GM08714 (cell line): Measurements from ENCODE around the gene MYRF.

Source experiments
- H3K4me3 ChIP-seq: fragments of 200-500 bp; sonication (Bioruptor generic); 2 replicates; pipeline ENCODE4 v1.5.1; 2014; ENCODE audit warnings: mild to moderate bottlenecking, low read length, inconsistent platforms
- ZNF274 ChIP-seq: IDR thresholded peaks from 2 replicates; pipeline ENCODE4 v1.6.1; 2012; ENCODE audit warnings: mild to moderate bottlenecking, low read depth, low read length

Gene MYRF

DNA sequence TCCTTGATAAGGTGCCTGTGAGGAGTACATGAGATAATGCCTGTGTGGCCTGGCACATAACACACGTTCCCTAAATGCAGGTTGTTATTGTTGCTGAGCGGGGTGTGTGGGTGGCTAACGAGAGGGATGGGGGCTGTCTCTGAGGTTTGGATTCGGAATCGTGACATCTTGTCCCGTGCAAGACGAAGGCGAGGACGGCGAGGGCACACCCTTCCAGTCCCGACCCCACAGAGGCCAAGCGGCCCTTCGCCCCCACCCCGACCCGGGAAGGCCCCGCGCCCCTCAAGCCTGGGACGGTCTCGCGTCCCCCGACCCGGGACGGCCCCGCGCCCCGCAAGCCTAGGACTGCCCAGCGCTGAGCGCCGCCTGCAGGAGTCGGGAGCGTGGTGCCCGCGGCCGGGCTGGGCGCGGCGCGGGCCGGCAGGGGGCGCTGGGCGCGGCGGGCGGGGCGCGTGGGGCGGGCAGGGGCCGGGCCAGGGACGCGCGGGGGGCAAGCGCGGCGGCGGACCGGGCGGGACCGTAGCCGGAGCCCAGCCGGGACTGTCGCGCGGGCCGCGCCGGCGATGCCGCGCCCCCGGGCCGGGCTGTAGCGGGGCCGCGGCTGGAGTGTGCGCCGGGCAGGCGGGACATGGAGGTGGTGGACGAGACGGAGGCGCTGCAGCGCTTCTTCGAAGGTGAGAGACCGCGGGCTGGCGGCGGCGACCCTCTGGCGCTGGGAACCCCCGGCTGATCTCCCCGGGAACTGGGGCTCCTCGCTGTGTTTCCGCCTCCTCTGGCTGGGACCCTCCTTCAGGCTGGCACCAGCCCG lies at the start of gene MYRF:
Gene MYRF (plus strand): TSS at position 520 of the 808 bp plus-strand sequence. CDS start 109 bp downstream, at position 629.
- TF ChIP-seq ZNF274 = no peak
- H3K4me3 ChIP-seq = no peak within 1 kb of the TSS

DNA sequence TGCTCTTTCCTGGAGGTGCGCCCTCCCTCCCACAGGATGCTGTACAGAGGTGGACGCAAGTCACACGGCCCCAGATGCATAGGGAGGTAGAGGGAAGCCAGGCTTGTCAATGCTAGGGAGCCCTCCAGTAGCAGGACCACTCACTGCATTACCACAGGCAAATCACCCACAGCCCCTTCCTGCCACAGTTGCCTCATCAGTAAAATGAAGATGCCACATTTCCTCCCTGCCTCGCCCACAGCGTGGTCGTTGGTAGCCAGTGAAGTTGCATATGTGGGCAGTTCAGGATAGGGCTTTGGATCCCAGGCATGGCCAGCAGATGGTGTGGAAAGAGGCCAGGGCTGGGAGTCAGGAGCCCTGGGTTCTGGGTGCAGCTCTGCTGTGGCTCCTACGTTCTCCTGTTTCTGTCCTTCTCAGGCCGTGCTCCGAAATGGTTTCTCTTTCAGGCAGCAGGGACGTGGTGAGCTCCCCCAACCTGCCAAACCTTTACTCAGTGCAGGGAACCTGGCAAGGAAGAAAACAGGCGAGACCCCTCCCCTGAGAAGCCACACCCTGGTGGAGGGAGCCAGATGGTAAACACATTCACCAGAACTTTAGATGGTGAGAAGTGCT lies 49.6 kb upstream of the MYRF start:
- no peak for TF ChIP-seq ZNF274
- no peak overlapping the region for H3K4me3 ChIP-seq

DNA sequence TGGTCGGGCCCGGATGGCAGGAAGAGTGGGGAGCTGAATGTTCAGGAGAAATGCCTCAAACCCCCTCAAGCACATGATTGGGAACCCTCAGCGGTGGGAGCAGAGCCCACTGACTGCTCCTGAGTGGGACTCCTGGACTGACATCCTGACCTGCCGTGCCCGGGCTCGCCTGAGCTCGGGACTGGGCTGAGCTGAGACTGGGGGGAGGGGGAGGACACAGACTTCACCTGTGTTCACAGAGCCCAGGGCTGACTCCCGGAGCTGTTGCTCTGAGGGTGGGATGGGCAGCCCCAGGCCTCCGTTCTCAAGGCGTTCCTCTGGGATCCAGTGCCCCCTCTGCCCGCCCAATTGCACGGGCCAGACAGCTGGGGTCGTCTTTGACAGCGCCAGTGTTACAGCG lies 47.6 kb upstream of the MYRF start:
- H3K4me3 ChIP-seq = no peak overlapping the region
- TF ChIP-seq ZNF274 = no peak

DNA sequence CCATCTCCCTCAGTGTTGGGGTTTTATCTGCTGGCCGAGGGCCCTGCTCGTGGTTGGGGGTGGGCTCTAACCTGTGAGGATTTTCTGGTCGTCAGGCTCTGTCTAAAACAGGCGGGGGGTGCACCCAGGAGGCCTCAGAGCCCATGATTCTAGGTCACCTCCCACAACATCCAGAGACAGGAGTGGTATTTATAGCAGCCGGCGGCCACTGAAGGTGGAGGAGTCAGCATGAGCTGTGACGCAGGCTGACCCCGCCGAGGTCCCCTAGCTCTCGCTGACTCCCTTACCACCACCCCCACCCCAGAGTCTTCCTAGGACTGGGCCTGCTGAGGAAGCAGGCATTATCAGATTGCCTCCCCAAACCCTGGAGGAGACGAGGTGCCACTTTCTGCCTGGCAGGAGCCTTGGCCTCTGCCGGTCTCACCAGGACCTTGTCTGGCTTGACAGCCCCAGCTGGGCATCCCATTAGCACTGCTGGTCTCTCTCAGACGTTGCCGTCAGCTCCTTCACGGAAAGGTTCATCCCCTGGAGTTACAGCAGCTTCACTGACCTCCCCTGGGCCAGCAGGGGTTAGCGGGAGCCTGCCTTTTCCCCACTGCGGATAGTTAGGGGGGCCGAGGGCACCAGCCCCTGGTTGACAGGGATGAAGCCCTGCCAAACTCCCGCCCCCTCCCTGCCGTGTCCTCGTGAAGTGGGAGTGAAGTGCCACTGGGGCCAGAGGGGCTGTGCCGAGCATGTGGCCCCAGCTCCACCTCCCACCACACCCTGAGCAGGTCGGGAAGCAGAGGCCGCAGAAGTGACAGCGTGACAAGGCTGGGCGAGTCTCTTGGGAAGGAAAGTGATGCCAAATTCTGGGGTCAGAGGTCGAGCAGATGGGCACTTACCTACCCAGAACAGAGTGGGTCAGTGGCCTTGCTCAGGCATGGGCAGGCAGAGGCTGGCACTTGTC lies 45.7 kb upstream of the MYRF start:
- TF ChIP-seq ZNF274 = no peak
- no peak overlapping the region for H3K4me3 ChIP-seq

DNA sequence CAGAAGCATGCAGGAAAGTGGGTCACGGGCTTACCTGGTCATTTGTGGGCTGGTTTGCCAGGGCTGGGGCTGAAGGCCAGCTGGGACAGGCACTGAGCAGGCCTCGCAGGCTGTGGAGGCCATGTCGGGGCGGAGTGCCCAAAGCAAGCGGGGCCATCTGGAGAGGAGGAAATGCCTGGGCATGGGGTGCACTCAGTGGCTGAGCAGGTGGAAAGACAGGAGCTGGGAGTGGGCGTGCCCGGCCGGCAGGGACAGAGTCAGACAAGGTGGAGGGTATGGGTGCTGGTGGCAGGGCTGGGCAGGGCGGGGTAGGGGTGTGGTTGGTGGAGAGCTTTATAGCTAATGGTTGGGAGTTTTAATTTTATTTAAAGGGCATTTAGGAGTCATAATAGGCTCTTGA lies 44.9 kb upstream of the MYRF start:
- no peak for TF ChIP-seq ZNF274

DNA sequence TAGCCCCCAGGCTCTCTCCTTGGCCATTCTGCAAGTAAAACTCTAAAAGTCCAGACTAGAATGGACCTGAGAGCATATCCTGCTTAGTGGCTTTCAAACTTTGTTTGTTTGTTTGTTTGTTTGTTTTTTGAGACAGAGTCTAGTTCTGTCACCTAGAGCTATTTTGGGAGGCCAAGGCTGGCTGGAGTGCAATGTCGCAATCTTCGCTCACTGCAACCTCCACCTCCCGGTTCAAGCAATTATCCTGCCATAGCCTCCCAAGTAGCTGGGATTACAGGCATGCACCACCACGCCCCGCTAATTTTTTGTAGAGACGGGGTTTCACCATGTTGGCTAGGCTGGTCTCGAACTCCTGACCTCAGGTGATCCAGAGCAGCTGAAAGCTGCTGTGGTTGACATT lies 43.3 kb upstream of the MYRF start:
- TF ChIP-seq ZNF274 = no peak
- no peak overlapping the region for H3K4me3 ChIP-seq

More for the DNA sequence above, 44.9 kb upstream of the MYRF start:
- H3K4me3 ChIP-seq = no peak overlapping the region

DNA sequence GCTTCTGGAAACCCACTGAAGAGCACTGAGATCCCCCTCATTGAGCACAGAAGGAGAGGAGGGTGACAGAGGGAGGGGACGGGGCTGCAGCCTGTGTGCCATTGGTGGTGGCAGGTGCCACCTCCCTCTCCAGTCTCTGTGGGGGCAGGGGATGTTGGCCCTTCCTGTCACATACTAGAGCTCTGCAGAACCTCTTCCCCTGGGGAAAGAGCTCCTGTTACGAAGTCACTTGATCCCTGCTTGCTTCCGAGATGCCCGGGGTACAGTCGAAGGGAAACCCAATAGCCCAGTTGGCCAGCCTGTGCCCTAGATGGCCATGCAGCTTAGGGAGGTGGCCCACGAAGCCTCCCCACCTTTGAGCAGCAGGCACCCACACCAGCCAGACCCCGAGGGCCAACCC lies 42.9 kb upstream of the MYRF start:
- H3K4me3 ChIP-seq = no peak overlapping the region
- no peak for TF ChIP-seq ZNF274

DNA sequence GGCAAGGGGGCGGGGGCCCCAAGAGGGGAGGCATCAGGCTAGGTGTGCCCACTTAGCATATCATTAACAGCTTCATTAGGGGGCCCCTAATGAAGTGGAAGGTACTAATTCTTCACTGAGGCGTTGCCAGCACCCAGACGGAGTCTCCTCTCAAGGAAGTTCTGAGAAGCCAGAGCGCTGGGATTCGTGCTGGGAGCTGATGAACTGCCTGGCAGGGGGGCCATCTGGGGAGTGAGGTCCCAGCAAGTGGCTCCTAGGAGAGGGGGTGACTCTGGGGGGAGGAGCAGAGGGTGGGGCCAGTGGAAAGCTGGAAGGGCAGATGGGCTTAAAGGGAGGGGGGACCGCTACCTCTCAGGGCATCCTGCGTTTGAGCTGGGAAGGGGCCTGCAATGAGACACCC lies 42.4 kb upstream of the MYRF start:
- H3K4me3 ChIP-seq = no peak overlapping the region

DNA sequence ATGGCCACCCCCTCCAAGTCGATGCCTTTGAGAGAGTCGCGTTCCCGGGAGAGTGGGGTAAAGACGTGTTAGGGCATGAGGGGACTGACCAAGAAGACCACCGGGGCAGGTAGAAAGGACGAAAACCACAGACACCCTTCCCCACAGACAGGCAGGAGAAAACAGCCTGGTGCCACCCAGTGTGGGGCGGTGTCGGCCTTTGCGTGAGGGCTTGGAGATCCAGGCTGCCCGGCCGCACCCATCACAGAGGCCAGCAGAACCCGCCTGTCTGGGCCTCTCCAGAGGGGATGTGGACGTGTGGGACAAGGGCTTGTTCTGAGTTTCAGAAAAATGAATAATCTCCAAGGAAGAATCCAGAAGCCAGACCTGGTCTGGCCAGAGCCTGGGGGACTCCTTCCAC lies 41.4 kb upstream of the MYRF start:
- no peak for TF ChIP-seq ZNF274
- H3K4me3 ChIP-seq = no peak overlapping the region

More for the DNA sequence above, 42.4 kb upstream of the MYRF start:
- TF ChIP-seq ZNF274 = no peak

DNA sequence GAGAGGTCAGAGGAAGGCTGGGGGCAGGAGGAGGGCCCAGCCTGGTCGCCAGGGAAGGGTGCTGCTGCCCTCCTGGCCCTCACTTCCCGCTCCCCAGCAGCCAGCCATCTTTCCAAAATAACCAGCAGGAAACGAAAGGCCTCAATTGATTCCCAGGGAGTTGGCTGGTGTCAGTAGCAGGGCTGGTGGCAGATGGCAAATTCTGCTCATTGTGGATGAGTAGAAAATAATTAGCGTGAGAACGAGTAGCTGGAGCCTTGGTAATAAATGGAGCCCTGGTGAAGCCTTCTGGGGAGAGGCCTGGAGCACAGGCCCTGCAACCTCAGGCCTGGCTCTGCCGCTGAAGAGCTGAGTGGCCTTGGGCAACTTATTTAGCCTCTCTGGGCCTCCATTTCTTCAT lies 40.9 kb upstream of the MYRF start:
- H3K4me3 ChIP-seq = no peak overlapping the region
- no peak for TF ChIP-seq ZNF274

DNA sequence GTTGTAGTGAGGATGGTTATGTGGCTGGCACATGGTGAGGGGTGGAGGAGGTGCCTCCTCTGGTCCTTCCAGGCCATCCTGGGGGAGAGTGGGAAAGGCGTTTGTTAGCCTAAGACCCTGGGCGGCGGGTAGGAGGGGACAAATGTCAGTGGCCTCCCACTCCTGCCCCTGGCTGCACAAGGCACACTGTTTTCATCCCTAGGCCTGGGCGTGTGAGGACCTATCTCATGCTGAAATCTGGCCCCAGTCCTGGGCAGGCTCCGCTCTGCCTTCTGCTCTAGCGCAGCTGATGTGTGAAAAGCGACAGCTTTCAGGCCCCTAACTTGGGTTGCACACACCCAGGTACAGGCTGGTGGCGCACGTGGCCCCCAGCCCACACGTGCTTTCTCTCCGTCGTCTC lies 40.1 kb upstream of the MYRF start:
- no peak for TF ChIP-seq ZNF274
- H3K4me3 ChIP-seq = no peak overlapping the region

DNA sequence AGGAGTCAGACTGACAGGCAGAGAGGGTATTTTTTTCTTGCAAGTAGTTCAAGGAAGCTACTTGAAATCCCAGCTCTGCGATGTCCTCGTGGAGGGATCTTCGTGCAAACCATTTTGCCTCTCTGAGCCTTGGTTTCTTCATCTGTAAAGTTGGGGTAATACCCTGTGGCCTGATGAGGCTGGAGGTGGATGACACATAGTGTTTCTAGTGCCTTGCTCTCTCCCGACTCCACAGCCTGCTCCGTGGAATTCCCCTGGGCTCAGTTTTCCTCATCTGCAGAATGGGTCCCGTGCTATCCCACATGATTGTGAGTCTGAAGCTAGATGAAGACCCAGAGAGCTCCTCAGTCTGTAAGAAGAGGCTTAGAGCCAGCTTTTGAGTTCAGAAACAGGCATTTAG lies 39.6 kb upstream of the MYRF start:
- TF ChIP-seq ZNF274 = no peak
- no peak overlapping the region for H3K4me3 ChIP-seq

DNA sequence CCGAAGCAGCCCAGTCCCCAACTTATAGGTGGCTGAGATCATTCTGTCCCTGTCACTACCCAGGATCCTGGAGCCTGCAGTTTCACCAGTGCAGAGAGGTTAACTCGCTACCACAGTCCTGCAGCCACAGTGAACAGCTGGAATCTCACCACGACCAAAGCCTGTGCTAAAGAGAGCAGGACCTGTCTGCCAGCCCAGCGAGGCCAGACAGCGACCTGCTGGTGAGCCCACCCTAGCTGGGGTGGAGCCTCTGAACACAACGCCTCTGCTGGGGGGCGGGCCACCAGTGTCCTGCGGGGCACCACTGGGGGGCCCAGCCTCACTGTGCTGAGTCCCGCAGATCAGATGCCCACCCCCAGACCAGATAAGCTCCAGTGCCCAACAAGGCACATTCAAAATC lies 39.0 kb upstream of the MYRF start:
- no peak for TF ChIP-seq ZNF274
- H3K4me3 ChIP-seq = no peak overlapping the region

DNA sequence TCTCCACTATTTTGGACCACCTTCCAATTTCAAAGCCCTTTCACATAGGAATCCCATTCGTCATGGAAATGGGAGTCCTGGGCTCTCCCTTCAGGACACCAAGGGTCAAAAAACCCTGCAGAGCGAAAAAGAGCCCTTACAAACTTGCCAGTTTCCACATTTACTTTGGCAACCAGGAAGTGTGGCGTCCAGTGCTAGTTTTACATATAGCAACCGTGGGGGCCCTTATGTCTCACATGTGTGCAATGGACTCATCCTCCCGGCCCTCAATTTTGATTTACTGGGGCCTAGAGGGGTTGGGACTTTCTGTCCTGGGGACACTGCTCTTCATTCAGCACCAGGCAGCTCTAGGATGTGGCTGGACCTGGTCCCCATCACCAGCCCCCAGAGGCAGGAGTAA lies 38.5 kb upstream of the MYRF start:
- TF ChIP-seq ZNF274 = no peak
- no peak overlapping the region for H3K4me3 ChIP-seq
